VCaP (cell line): Measurements from ENCODE around the gene PNP.

Experiments
- H3K27ac ChIP-seq: fragments of 450-650 bp; 2 replicates; pipeline ENCODE4 v1.5.1; 2017
- CTCF ChIP-seq: fragments of 450-650 bp; conservative IDR thresholded peaks from 2 replicates; pipeline ENCODE4 v1.5.1; 2017; ENCODE audit warnings: mild to moderate bottlenecking, moderate library complexity

Gene PNP

GRCh38 chr14:20487396-20487725, 18.2 kb downstream of the PNP start:
- TF ChIP-seq CTCF, result no peak
- H3K27ac ChIP-seq, result no peak overlapping the region

GRCh38 chr14:20489093-20489994, 20.1 kb downstream of the PNP start:
- H3K27ac ChIP-seq, result no peak overlapping the region
- TF ChIP-seq CTCF, result no peak

GRCh38 chr14:20490563-20490962, 21.4 kb downstream of the PNP start:
- TF ChIP-seq CTCF, result no peak
- H3K27ac ChIP-seq, result no peak overlapping the region

- H3K27ac ChIP-seq, result no peak overlapping the region
- TF ChIP-seq CTCF, result no peak
Observed at GRCh38 chr14:20492486-20492885, 23.3 kb downstream of the PNP start.

- H3K27ac ChIP-seq, result no peak overlapping the region
- no peak for TF ChIP-seq CTCF
Observed at GRCh38 chr14:20493634-20494033, 24.4 kb downstream of the PNP start.

GRCh38 chr14:20494935-20495766, 25.9 kb downstream of the PNP start:
- H3K27ac ChIP-seq, result no peak overlapping the region
- no peak for TF ChIP-seq CTCF

GRCh38 chr14:20498622-20499021, 29.4 kb downstream of the PNP start:
- TF ChIP-seq CTCF, result no peak
- no peak overlapping the region for H3K27ac ChIP-seq
